Endothelial cell of umbilical vein (primary cell): ENCODE data around the gene IGSF1. TPM values are rescaled to one million over a fixed set of nuclear protein-coding genes. Genes with fewer than 3 reads are reported as not detected.

Experiments used
- BruUV-seq: library from RNA; stranded (reverse); fragments of 400-500 nt; replicated peaks from 2 replicates; lab custom pipeline; 2021; lab: Mats Ljungman, UMichigan
- CTCF ChIA-PET: fragments of 300-600, 350-600 bp; sonication (Branson Sonifier 250); formaldehyde crosslinking; loops from one replicate; lab custom pipeline; 2021; ENCODE audit warnings: antibody characterized with exemption, inconsistent platforms; lab: Charles Lee
- POLR2A ChIA-PET: fragments of 300-600, 350-600 bp; sonication (Branson Sonifier 250); formaldehyde crosslinking; loops from one replicate; lab custom pipeline; 2021; ENCODE audit warnings: antibody characterized with exemption, inconsistent platforms; lab: Charles Lee
- DNase-seq: peaks from one replicate; pipeline ENCODE4 v3.0.0-alpha.2; 2011; ENCODE audit warnings: low read depth, low spot score
- FAIRE-seq: peaks from 2 replicates; lab custom pipeline; 2011; peaks lifted over from hg19 to GRCh38; lab: Jason Lieb, UNC
- H2AFZ ChIP-seq: 2 replicates; pipeline ENCODE4 v1.6.0; 2012; ENCODE audit warnings: low read depth, low read length, control low read depth, inconsistent platforms
- H3K27ac ChIP-seq: 2 replicates; pipeline ENCODE4 v1.5.1; 2011; ENCODE audit warnings: low read depth, mild to moderate bottlenecking, control low read depth, low read length, moderate library complexity; ENCODE audit not compliant: insufficient read depth
- H3K27me3 ChIP-seq, 2 experiments: 2 replicates each; pipeline versions ENCODE4 v1.6.0 to v1.6.1; 2011; ENCODE audit warnings: low read length in 2 of 2, mixed read lengths in 1 of 2; ENCODE audit not compliant: control insufficient read depth in 2 of 2, insufficient read depth in 2 of 2
- H3K36me3 ChIP-seq, 2 experiments: 2 replicates in 1 of 2; 3 replicates in 1 of 2; pipeline ENCODE4 v1.5.1; 2011; ENCODE audit warnings: low read length in 2 of 2, mild to moderate bottlenecking in 1 of 2, moderate library complexity in 1 of 2; ENCODE audit not compliant: control insufficient read depth in 2 of 2, insufficient read depth in 2 of 2; ENCODE audit errors: extremely low read depth in 1 of 2
- H3K4me1 ChIP-seq: 3 replicates; pipeline ENCODE4 v1.5.1; 2011; ENCODE audit warnings: mild to moderate bottlenecking, low read length; ENCODE audit not compliant: control insufficient read depth, insufficient read depth; ENCODE audit errors: extremely low read depth
- H3K4me2 ChIP-seq: 2 replicates; pipeline ENCODE4 v1.6.1; 2011; ENCODE audit warnings: low read length, control low read depth, mixed read lengths; ENCODE audit not compliant: insufficient read depth
- H3K4me3 ChIP-seq, 3 experiments: fragments of 200-600 bp in 1 of 3; sonication (generic), shearing (Covaris generic) in 1 of 3; replicated peaks in 1 of 3; 2 replicates each; pipeline ENCODE4 v1.5.1; 2011 to 2016; ENCODE audit warnings: control low read depth in 3 of 3, low read length in 3 of 3, mild to moderate bottlenecking in 2 of 3, inconsistent platforms in 1 of 3, low read depth in 1 of 3, moderate library complexity in 1 of 3; ENCODE audit not compliant: insufficient read depth in 1 of 3
- H3K79me2 ChIP-seq: 2 replicates; pipeline ENCODE4 v1.6.0; 2012; ENCODE audit warnings: low read length, inconsistent platforms; ENCODE audit not compliant: control insufficient read depth, insufficient read depth
- H3K9ac ChIP-seq: replicated peaks from 2 replicates; pipeline ENCODE3; 2011; ENCODE audit warnings: low read length, control low read depth; ENCODE audit not compliant: insufficient read depth; ENCODE audit errors: extremely low read depth
- H3K9me1 ChIP-seq: replicated peaks from 3 replicates; pipeline ENCODE4 v1.6.0; 2011; ENCODE audit warnings: mild to moderate bottlenecking, low read length; ENCODE audit not compliant: control insufficient read depth, insufficient read depth; ENCODE audit errors: extremely low read depth
- H3K9me3 ChIP-seq: replicated peaks from 2 replicates; pipeline ENCODE4 v1.5.1; 2012; ENCODE audit warnings: low read length, inconsistent platforms; ENCODE audit not compliant: control insufficient read depth, insufficient read depth
- H4K20me1 ChIP-seq: replicated peaks from 2 replicates; pipeline ENCODE3; 2011; ENCODE audit warnings: mild to moderate bottlenecking, low read length; ENCODE audit not compliant: control insufficient read depth, insufficient read depth; ENCODE audit errors: extremely low read depth
- CTCF ChIP-seq, 2 donors: IDR thresholded peaks; 1 replicate in 1 of 2; 2 replicates in 1 of 2; pipeline ENCODE4 v1.5.1; 2011; ENCODE audit warnings: low read length in 2 of 2, mild to moderate bottlenecking in 2 of 2, moderate library complexity in 2 of 2, control low read depth in 1 of 2, inconsistent platforms in 1 of 2, low read depth in 1 of 2; ENCODE audit not compliant: insufficient read depth in 1 of 2; ENCODE audit errors: extremely low read depth in 1 of 2
- EZH2 ChIP-seq: IDR thresholded peaks from 2 replicates; pipeline ENCODE4 v1.6.1; 2012; ENCODE audit warnings: borderline replicate concordance, low read depth, mild to moderate bottlenecking, moderate library complexity, low read length, inconsistent platforms; ENCODE audit not compliant: severe bottlenecking
- FOS ChIP-seq: IDR thresholded peaks from 2 replicates; pipeline ENCODE4 v1.6.1; 2011; ENCODE audit warnings: mild to moderate bottlenecking, low read length, moderate library complexity, borderline replicate concordance; ENCODE audit not compliant: insufficient read depth
- GATA2 ChIP-seq: IDR thresholded peaks from 2 replicates; pipeline ENCODE4 v1.7.0; 2011; ENCODE audit warnings: low read depth, mild to moderate bottlenecking, moderate library complexity, mixed read lengths, low read length; ENCODE audit not compliant: insufficient read length, insufficient read depth
- JUN ChIP-seq: IDR thresholded peaks from 2 replicates; pipeline ENCODE4 v1.6.1; 2011; ENCODE audit warnings: borderline replicate concordance, low read depth; ENCODE audit not compliant: insufficient read length, insufficient read depth
- MYC ChIP-seq: IDR thresholded peaks from one replicate; pipeline ENCODE4 v1.6.1; 2011; ENCODE audit warnings: mild to moderate bottlenecking, low read depth, low read length
- POLR2AphosphoS5 ChIP-seq: IDR thresholded peaks from 2 replicates; pipeline ENCODE4 v1.6.1; 2012; ENCODE audit warnings: low read depth, mild to moderate bottlenecking, control low read depth, low read length, moderate library complexity; ENCODE audit not compliant: insufficient read depth
- dilution Hi-C: fragments of 300-500 bp; cut with MboI; formaldehyde crosslinking; loops from one replicate; pipeline ENCODE4 v1.15.0; 2019; ENCODE audit warnings: low sequenced_read_pairs; ENCODE audit not compliant: extremely low pct_ligation_motif_present
- intact Hi-C: fragments of 100-400 bp; cut with micrococcal nuclease; formaldehyde crosslinking; loops from one replicate; pipeline ENCODE4 v1.10.0; 2022
- polyA plus RNA-seq, 4 experiments: library from polyadenylated mRNA; depleted of rRNA in 3 of 4; stranded (reverse) in 3 of 4; unstranded in 1 of 4; fragments of >200 nt; gene quantifications; 2 replicates each; pipeline versions ENCODE4 v1.2.1 to v1.2.3, GENCODE V29; 2011 to 2012; ENCODE audit warnings: missing spikeins in 1 of 4
- total RNA-seq: library from RNA; stranded (reverse); gene quantifications from 2 replicates; pipeline ENCODE4 v1.2.3, GENCODE V29; 2021

Gene IGSF1
- total and polyA plus RNA-seq, 2 donors (not counting 3 experiments of a cell fraction or from before 2014, with no cell fraction given), result not detected

GRCh38 chrX:131235768-131236545 lies 53.1 kb downstream of the IGSF1 start:
- dilution Hi-C loops (no loop called here), intact Hi-C loops (no loop called here)
- Histone ChIP-seq H3K4me1 (no peaks in the 10 kb centered on the region), H4K20me1 (no peaks in the 10 kb centered on the region), H3K9ac (no peak overlapping the region), H3K4me3 (no peak overlapping the region), H3K79me2 (no peaks in the 10 kb centered on the region), H3K9me3 (no peaks in the 10 kb centered on the region), H3K27me3 (no peaks in the 10 kb centered on the region), H2AFZ (no peak overlapping the region), H3K27ac (no peak overlapping the region), H3K9me1 (no peaks in the 10 kb centered on the region), H3K36me3 (no peaks in the 10 kb centered on the region), H3K4me2 (no peak overlapping the region)
- TF ChIP-seq POLR2AphosphoS5 (no peak), CTCF (IDR thresholded peaks at IDR 0.05; ENCODE audit: extremely low read depth in 1 of 2, insufficient read depth in 1 of 2, low read depth in 1 of 2, low read length in 2 of 2) (no peak), EZH2 (no peak), FOS (no peak), MYC (no peak), JUN (no peak), GATA2 (no peak)
- DNase-seq, result no peak
- POLR2A ChIA-PET, result no interaction called here
- no TSS peak for BruUV-seq
- no peak for FAIRE-seq
- CTCF ChIA-PET, result no interaction called here
